HG03354 (cell line): ENCODE measurements around the gene ACYP2.
A peak's percentile ranks its signal among the peaks of the same experiment; 100 is the strongest.
"Not testable (repeated sequence)": the region's sequence is repeated elsewhere in the genome, so short reads cannot be mapped to it uniquely, and the experiment has no call there.

Experiments used
- ATAC-seq: cut with Tn5 transposase; IDR thresholded peaks from one replicate; pipeline ENCODE4 v1.9.1; 2021; ENCODE audit warnings: mild to moderate bottlenecking; ENCODE audit not compliant: unreplicated experiment, poor library complexity, severe bottlenecking

Gene ACYP2

DNA sequence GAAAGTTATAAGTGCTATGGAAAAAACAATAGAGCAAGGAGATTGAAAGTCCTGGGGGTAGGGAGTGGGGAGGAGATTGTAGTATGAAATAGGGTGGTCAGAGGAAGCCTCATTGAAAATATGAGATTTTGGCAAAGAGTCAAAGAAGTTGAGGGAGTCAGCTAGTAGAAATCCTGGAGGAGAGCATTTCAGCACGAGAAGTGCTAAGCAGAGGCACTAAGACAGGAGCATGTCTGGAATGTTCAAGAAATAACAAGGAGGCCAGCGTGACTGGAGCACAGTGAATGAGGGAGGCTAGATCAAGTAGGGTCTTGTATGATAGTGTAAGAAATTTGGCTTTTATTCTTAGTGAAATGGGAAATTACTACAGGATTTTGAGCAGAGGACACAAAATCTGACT lies 142.8 kb downstream of the ACYP2 start:
- no peak for ATAC-seq

DNA sequence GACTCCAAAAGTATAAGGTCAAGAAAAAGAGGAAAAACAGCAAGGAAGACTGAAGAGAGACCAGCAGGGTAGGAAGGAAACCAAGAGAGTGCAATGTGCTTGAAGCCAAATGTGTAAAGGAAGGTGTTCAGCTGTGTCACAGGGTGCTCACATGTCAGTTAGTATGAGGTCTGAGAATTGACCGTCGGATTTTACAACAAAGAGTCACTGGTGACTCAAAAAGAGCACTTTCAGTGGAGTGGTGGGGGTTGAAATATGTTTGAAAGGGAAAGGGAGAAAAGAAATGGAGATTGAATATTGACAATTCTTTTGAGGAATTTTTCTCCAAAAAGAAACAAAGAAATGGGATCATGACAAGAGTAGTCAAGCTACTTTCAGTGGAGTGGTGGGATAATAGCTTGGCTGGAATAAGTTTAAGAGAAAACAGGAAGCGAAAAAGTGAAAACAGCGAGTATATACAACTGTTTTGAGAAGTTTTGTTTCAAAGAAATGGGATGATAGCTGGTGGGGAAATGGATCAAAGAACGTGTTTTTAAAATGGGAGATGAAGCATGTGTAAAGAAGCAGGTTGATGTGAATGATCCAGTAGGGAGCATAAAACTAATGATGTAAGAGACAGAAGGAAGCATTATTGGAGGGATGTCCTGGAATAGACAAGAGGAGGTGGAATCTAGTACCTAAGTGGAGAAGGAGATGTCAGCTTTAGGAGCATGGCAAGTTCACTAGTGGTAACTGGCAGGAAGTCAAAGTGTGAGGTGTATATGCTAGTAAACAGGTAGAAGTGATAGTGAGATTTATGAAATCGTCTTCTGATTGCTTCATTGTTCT lies 144.2 kb downstream of the ACYP2 start:
- peak; percentile 76 for ATAC-seq

- no peak for ATAC-seq
Observed at GRCh38 chr2:54260241-54260595, 144.8 kb downstream of the ACYP2 start.

DNA sequence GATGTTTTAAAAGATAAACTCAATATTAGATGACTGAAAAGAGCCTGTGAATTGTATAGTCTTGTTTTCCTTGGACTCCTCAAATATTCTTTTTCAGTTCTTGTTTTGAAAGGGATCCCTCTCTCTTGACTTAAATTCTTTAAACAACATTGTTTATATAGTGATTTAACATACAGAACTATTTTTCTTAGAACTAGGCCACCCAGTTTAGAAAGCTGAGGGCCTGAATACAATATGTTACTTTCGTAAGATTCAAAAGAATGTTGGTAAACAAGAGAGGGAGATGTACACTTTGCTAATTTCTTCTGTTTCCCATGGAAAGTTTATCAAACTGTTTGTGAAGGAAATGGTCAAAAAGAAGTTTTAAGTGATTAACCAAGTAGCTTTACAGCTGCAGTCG lies 146.1 kb downstream of the ACYP2 start:
- no peak for ATAC-seq

GRCh38 chr2:54262015-54262765 lies 146.8 kb downstream of the ACYP2 start:
- ATAC-seq = no peak

DNA sequence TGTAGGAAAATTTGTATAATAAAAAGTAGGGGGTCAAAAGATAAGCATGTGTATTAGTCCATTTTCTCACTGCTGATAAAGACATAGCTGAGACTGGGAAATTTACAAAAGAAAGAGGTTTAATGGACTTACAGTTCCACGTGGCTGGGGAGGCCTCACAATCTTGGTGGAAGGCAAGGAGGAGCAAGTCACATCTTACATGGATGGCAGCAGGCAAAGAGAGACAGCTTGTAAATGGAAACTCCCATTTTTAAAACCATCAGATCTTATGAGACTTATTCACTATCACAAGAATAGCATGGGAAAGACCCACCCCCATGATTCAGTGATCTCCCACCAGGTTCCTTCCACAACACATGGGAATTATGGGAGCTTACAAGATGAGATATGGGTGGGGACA lies 149.7 kb downstream of the ACYP2 start:
- not testable (repeated sequence) for ATAC-seq

GRCh38 chr2:54267577-54267976 lies 152.2 kb downstream of the ACYP2 start:
- ATAC-seq = no peak

GRCh38 chr2:54271189-54271588 lies 155.8 kb downstream of the ACYP2 start:
- no peak for ATAC-seq

GRCh38 chr2:54271843-54272627 lies 156.6 kb downstream of the ACYP2 start:
- peak; percentile 94 for ATAC-seq

DNA sequence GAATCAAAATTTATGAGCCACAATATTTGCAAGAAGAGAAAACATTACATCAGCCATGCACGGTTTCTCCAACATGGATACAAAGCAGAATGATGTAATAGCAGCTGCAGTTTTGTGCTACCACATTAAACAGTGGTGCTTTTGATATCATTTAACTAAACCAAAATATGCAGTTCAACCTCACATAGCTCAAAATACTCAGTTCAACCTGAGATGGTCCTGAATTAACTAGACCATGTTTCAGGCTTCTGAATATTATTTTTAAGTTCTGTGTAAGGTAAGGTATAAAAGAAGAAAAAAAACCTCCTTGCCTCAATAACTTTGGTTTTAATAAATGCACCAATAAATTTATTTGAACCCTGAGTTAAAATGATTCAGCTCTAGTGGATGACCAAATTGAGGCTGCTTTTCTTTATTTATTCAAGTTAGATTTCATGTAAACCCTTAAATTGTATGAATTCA lies 159.4 kb downstream of the ACYP2 start:
- no peak for ATAC-seq

GRCh38 chr2:54275541-54275940 lies 160.1 kb downstream of the ACYP2 start:
- ATAC-seq = no peak

GRCh38 chr2:54279385-54279784 lies 164.0 kb downstream of the ACYP2 start:
- ATAC-seq = no peak

DNA sequence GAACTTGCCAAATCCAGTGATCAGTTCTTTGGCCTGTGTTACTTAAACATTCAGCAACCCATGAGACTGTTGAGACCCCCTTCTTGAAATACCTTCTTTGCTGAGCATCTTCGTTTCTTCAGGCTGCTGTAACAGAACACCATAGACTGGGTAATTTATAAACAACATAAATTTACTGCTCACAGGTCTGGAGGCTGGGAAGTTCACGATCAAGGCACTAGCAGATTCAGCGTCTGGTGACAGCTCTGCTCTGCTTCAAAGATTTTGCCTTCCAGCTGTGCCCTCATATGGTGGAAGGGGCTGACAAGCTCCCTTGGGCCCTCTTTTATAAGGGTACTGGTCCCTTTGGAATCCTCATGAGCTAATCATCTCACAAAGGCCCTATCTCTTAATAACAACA lies 169.4 kb downstream of the ACYP2 start:
- no peak for ATAC-seq

DNA sequence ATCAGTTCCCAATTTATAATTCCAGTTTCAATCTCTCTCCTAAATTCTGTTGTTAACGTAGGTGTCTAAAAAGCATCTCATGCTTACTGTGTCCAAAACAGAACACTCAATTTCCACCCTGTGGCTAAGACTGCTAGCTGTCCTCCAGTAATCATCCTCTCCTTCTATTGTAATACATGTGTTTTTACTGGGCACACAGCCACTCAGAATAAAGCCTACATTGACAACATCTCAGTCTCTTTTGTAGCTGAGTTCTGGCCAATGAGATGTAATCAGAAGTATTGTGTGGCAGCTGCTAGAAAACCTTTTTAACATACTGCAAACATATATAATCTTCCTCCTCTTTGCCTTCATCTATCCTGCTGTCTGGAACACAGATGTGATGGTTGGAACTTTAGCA lies 170.0 kb downstream of the ACYP2 start:
- no peak for ATAC-seq

- ATAC-seq = no peak
Observed at GRCh38 chr2:54287532-54287931, 172.1 kb downstream of the ACYP2 start.

DNA sequence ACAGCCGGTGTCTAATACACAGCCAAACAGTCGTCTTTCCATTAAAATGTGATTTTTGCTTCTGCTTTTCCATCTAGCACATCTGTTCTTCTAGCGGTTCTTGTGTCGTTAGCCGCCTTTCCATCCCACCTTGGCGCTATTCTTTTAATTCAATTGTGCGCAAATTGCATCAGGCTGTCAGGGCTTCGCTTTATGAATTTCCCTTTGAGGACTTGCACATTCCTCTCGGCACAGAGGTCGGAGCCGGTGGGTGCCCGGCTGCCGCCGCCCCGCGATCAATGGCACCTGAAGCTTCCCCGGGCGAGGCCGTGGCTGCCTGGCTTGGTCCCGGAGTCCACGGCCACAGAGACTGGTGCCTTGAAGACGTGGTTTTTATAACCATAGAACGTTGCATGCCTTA lies 174.5 kb downstream of the ACYP2 start:
- ATAC-seq = no peak

DNA sequence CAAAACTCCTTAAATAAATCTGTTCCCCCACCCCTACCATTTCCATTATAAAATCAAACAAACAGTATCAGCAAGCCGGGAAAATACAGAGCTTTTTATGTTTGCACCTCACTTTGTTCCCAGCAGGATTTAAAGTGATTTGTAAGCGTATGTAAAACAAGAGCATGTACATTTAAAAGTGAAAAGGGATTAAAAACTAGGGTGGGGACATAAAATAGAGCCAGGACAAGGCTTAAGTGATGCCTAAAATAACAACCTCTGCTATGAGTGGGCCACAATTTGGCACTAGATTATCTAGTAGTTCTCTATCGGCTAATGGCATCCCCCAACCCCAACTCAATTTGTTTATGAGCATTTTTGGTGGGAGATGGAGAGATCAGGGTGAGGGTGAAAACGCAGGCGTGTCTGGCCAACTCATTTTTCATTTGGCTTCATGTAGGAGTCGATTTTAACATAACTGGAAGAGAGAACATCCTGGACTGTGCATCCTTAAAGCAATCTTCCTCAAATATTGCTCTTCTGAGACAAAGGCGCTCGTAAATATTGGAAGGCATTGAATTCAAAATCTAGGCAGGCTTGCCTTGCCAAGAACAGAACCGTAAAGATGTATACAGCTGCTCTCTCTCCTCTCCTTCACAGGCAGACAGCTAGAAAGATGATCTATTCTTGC lies 175.1 kb downstream of the ACYP2 start:
- ATAC-seq = no peak

- ATAC-seq = not testable (repeated sequence)
Observed at GRCh38 chr2:54294665-54295064, 179.2 kb downstream of the ACYP2 start.

GRCh38 chr2:54295911-54296310 lies 180.5 kb downstream of the ACYP2 start:
- ATAC-seq = no peak

DNA sequence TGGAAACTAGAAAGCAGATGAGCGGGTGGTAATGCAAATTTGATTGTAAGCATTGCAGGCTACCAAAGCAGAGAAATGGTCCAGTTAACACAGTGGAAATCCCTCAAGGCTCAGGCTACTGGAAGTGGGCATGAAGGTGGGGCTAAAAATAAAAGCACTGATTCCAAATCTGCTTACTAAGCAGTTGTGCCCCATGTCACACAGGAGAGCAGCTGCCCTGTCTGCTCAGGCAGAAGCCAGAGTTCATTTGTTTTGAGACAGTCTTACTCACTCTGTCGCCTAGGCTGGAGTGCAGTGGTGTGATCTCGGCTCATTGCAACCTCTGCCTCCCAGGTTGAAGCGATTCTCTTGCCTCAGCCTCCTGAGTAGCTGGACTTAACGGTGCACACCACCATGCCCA lies 183.1 kb downstream of the ACYP2 start:
- ATAC-seq = no peak
